ENCODE data around the gene KRT34. TPM values are rescaled to one million over a fixed set of nuclear protein-coding genes. Genes with fewer than 3 reads are reported as not detected.

The KRT34 gene
- total and polyA plus RNA-seq, 2 experiments from 2014 or later: not detected

- TF ChIP-seq ZNF462 (CRISPR knock-in tag; IDR thresholded peaks at IDR 0.05): no peak
Measured at GRCh38 chr17:41329279-41329948, 52.7 kb downstream of the KRT34 start (continued).

DNA sequence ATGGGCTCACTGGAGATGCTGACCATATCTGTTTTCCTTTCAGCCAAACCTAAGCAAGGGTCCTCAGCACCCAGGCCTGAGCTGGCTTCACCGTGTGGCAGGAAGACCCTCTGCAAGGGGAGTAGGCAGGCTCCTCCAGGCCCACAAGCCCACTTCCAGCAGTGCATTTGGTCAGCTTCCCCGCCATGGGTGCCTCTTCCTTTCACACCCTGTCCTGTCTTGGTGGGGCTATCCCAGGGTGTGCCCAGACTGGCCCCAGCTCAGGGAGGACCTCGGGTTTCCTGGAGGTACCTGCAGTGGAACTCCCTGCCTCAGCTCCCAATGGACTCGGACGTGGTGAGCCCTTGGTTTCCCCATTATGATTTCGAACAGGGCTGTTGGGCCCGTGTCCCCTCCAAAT is 53.9 kb downstream of the KRT34 start:
- H3K4me3 ChIP-seq: no peak overlapping the region
- H3K4me1 ChIP-seq (ENCODE audit: insufficient read depth): no peaks in the 10 kb centered on the region
- H3K9me3 Mint-ChIP-seq: no peaks in the 10 kb centered on the region; the same call in 2 of the 3 replicates
- no peak overlapping the region for H3K4me3 Mint-ChIP-seq
- H2AFZ ChIP-seq: no peak overlapping the region
- H3K27ac Mint-ChIP-seq: no peak overlapping the region
- peaks cover 11% of the 10 kb centered on the region for H3K27me3 Mint-ChIP-seq (ENCODE audit: insufficient read depth, low read depth, poor library complexity)
- ATAC-seq (no peak), DNase-seq (ENCODE audit: low spot score) (no peak)
- H3K4me1 Mint-ChIP-seq: no peaks in the 10 kb centered on the region
- no peak overlapping the region for H3K4me2 ChIP-seq
- no peaks in the 10 kb centered on the region for H3K36me3 Mint-ChIP-seq (ENCODE audit: low read depth)
- no peaks in the 10 kb centered on the region for H3K79me2 ChIP-seq (replicated peaks; ENCODE audit: insufficient read depth)
- H4K20me1 ChIP-seq (replicated peaks; ENCODE audit: insufficient read depth): no peaks in the 10 kb centered on the region
- no peaks in the 10 kb centered on the region for H3K27me3 ChIP-seq (ENCODE audit: insufficient read depth)
- no peaks in the 10 kb centered on the region for H3F3A ChIP-seq (replicated peaks; ENCODE audit: low read depth)
- no peaks in the 10 kb centered on the region for H3K36me3 ChIP-seq (ENCODE audit: insufficient read depth)
- H3K27ac ChIP-seq (ENCODE audit: low read depth): no peak overlapping the region
- H3K9me2 ChIP-seq (ENCODE audit: insufficient read depth): no peaks in the 10 kb centered on the region
- TF ChIP-seq POLR2AphosphoS5 (IDR thresholded peaks at IDR 0.05; ENCODE audit: low read depth) (no peak), EZH2 (IDR thresholded peaks at IDR 0.05; ENCODE audit: low read depth, unreplicated experiment) (no peak), STAT1 (IDR thresholded peaks at IDR 0.05; ENCODE audit: unreplicated experiment) (no peak), REST (IDR thresholded peaks at IDR 0.05; ENCODE audit: unreplicated experiment) (no peak), ZNF462 (CRISPR knock-in tag; IDR thresholded peaks at IDR 0.05) (no peak)
